Measurements from ENCODE around the gene OCRL. TPM values are rescaled to one million over a fixed set of nuclear protein-coding genes. Genes with fewer than 3 reads are reported as not detected.

The OCRL gene
- total and polyA plus RNA-seq, 2 of the 4 experiments (the other 2 are of a cell fraction) = 19.4 to 20.6 TPM

- Histone ChIP-seq H4K8ac (ENCODE audit: low read depth in 2 of 2, low read length in 2 of 2) (no peak overlapping the region), H2AFZ (replicated peaks; ENCODE audit: low read length, poor library complexity) (no peak overlapping the region), H3K4me2 (ENCODE audit: low read depth, low read length) (no peak overlapping the region), H2BK20ac (ENCODE audit: low read depth, low read length) (no peak overlapping the region), H3K18ac (ENCODE audit: low read depth, low read length) (no peak overlapping the region), H3K9ac (ENCODE audit: low read depth, low read length) (no peak overlapping the region), H3K23ac (ENCODE audit: low read depth, low read length) (no peak overlapping the region), H3K9me3 (ENCODE audit: control insufficient read depth, insufficient read depth, low read length) (no peaks in the 10 kb centered on the region), H4K20me1 (ENCODE audit: insufficient read depth, low read length) (no peaks in the 10 kb centered on the region), H4K91ac (ENCODE audit: insufficient read depth, low read depth, low read length) (no peak overlapping the region), H3K14ac (replicated peaks; ENCODE audit: low read depth, low read length) (no peak overlapping the region), H3K56ac (ENCODE audit: extremely low read depth, insufficient read depth, low read length) (no peak overlapping the region), H3K4me1 (ENCODE audit: control insufficient read depth, insufficient read depth, low read length) (no peaks in the 10 kb centered on the region), H2AK9ac (replicated peaks; ENCODE audit: low read depth, low read length, poor library complexity) (no peak overlapping the region), H3K27ac (ENCODE audit: insufficient read depth, low read length) (no peak overlapping the region), H3K4ac (ENCODE audit: low read depth, low read length) (no peak overlapping the region), H3K79me1 (ENCODE audit: low read depth in 1 of 2, low read length in 2 of 2) (no peaks in the 10 kb centered on the region; a peak in 1 of 4 replicates), H3K4me3 (ENCODE audit: insufficient read depth, low read depth, low read length) (no peak overlapping the region), H3K27me3 (ENCODE audit: control insufficient read depth, insufficient read depth, low read length) (no peaks in the 10 kb centered on the region; the same call in 1 of the 2 replicates), H3K36me3 (ENCODE audit: control insufficient read depth, insufficient read depth, low read length) (peaks cover 3% of the 10 kb centered on the region; the same call in 1 of the 2 replicates), H2BK120ac (ENCODE audit: low read depth, low read length) (no peak overlapping the region), H4K5ac (ENCODE audit: low read depth, low read length) (no peak overlapping the region), H2AK5ac (ENCODE audit: low read depth, low read length) (no peak overlapping the region), H2BK5ac (ENCODE audit: low read depth, low read length, poor library complexity, severe bottlenecking) (no peak overlapping the region), H2BK15ac (ENCODE audit: low read depth, low read length) (no peak overlapping the region), H3K9me1 (ENCODE audit: insufficient read depth, low read length) (no peaks in the 10 kb centered on the region)
- dilution Hi-C loops (cut with HindIII; ENCODE audit: low sequenced_read_pairs, unreplicated experiment) = no loop called here
- in situ Hi-C loops (cut with MboI; ENCODE audit: low sequenced_read_pairs) = no loop called here
- intact Hi-C loops (cut with micrococcal nuclease) = no loop called here
- POLR2A ChIA-PET (ENCODE audit: unreplicated experiment) = interaction anchor here (0.6 kb wide), 1 partner anchor 107 kb away, joined by 6 read pairs; no protein-coding TSS in a partner anchor
- TF ChIP-seq, protein P1, sequence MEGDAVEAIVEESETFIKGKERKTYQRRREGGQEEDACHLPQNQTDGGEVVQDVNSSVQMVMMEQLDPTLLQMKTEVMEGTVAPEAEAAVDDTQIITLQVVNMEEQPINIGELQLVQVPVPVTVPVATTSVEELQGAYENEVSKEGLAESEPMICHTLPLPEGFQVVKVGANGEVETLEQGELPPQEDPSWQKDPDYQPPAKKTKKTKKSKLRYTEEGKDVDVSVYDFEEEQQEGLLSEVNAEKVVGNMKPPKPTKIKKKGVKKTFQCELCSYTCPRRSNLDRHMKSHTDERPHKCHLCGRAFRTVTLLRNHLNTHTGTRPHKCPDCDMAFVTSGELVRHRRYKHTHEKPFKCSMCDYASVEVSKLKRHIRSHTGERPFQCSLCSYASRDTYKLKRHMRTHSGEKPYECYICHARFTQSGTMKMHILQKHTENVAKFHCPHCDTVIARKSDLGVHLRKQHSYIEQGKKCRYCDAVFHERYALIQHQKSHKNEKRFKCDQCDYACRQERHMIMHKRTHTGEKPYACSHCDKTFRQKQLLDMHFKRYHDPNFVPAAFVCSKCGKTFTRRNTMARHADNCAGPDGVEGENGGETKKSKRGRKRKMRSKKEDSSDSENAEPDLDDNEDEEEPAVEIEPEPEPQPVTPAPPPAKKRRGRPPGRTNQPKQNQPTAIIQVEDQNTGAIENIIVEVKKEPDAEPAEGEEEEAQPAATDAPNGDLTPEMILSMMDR (conservative IDR thresholded peaks at IDR 0.05; ENCODE audit: low read depth, low read length) = no peak
- TF ChIP-seq NFE2L2 (IDR thresholded peaks at IDR 0.05; ENCODE audit: low read depth, low read length) (no peak), MXI1 (IDR thresholded peaks at IDR 0.05; ENCODE audit: borderline replicate concordance, low read depth, low read length) (no peak), SMC3 (IDR thresholded peaks at IDR 0.05; ENCODE audit: low read depth, low read length) (no peak), POLR2A (IDR thresholded peaks at IDR 0.05; ENCODE audit: low read depth, low read length) (no peak), CEBPB (IDR thresholded peaks at IDR 0.05; ENCODE audit: low read depth, low read length) (no peak), FOS (IDR thresholded peaks at IDR 0.05; ENCODE audit: low read depth, low read length) (no peak), MAZ (IDR thresholded peaks at IDR 0.05; ENCODE audit: borderline replicate concordance, low read depth, low read length) (no peak), USF2 (IDR thresholded peaks at IDR 0.05; ENCODE audit: low read depth, low read length) (no peak), RFX5 (IDR thresholded peaks at IDR 0.05; ENCODE audit: low read depth, low read length) (no peak), RCOR1 (IDR thresholded peaks at IDR 0.05; ENCODE audit: insufficient replicate concordance, low read length) (no peak), RAD21 (IDR thresholded peaks at IDR 0.05; ENCODE audit: low read length) (no peak), CHD1 (IDR thresholded peaks at IDR 0.05; ENCODE audit: low read depth, low read length) (no peak), MAFK (IDR thresholded peaks at IDR 0.05; ENCODE audit: low read depth, low read length) (no peak), BHLHE40 (IDR thresholded peaks at IDR 0.05; ENCODE audit: low read depth, low read length) (no peak)
- TF ChIP-seq, protein P2, sequence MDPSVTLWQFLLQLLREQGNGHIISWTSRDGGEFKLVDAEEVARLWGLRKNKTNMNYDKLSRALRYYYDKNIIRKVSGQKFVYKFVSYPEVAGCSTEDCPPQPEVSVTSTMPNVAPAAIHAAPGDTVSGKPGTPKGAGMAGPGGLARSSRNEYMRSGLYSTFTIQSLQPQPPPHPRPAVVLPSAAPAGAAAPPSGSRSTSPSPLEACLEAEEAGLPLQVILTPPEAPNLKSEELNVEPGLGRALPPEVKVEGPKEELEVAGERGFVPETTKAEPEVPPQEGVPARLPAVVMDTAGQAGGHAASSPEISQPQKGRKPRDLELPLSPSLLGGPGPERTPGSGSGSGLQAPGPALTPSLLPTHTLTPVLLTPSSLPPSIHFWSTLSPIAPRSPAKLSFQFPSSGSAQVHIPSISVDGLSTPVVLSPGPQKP (IDR thresholded peaks at IDR 0.05; ENCODE audit: borderline replicate concordance, low read depth, low read length) = no peak
- no CpG with 5 or more reads among the region's 3 CpGs for WGBS, 2 experiments (ENCODE audit: extremely low coverage in 2 of 2, insufficient read length in 1 of 2)
- CTCF ChIA-PET = no interaction called here
- no peak for ATAC-seq (ENCODE audit: low read depth)
- no TSS peak for BruUV-seq (replicated peaks)
- no peak for DNase-seq
Measured at GRCh38 chrX:129576539-129576938, 36.5 kb downstream of the OCRL start.

Measured in IMR-90 (cell line).